B cell (primary cell): ENCODE results near the gene PHLPP1. TPM values are rescaled to one million over a fixed set of nuclear protein-coding genes. Genes with fewer than 3 reads are reported as not detected.

ENCODE experiments used
- ATAC-seq: fragments of 200-7000 bp; cut with Tn5 transposase; one replicate; pipeline ENCODE4 v1.10.0; 2021; ENCODE audit warnings: low read depth, mild to moderate bottlenecking, moderate number of reproducible peaks, moderate library complexity
- CTCF ChIA-PET: fragments of 350-600 bp; sonication (Branson Sonifier 250); formaldehyde crosslinking; loops from one replicate; lab custom pipeline; 2021; ENCODE audit warnings: antibody characterized with exemption, inconsistent platforms; lab: Charles Lee
- POLR2A ChIA-PET: fragments of 350-600 bp; sonication (Branson Sonifier 250); formaldehyde crosslinking; loops from one replicate; lab custom pipeline; 2021; ENCODE audit warnings: antibody characterized with exemption; lab: Charles Lee
- DNase-seq: peaks from one replicate; pipeline ENCODE4 v3.0.0; 2013
- H2AFZ ChIP-seq: 2 replicates; pipeline ENCODE4 v1.6.1; 2012; ENCODE audit warnings: mild to moderate bottlenecking, low read depth, low read length; ENCODE audit not compliant: insufficient read depth, poor library complexity, severe bottlenecking
- H3K27ac ChIP-seq, 2 donors: 1 replicate in 1 of 2; 2 replicates in 1 of 2; pipeline ENCODE4 v1.5.1; 2012 to 2013; ENCODE audit warnings: low read length in 2 of 2, mild to moderate bottlenecking in 2 of 2, moderate library complexity in 1 of 2
- H3K27me3 ChIP-seq, 4 experiments: fragments of 200-600 bp in 1 of 4; sonication (generic) in 1 of 4; replicated peaks in 1 of 4; 1 replicate in 2 of 4; 2 replicates in 2 of 4; pipeline versions ENCODE4 v1.6.1 to v1.7.0; 2013 to 2016; ENCODE audit warnings: low read length in 3 of 4, mild to moderate bottlenecking in 2 of 4, mixed read lengths in 1 of 4, moderate library complexity in 1 of 4; ENCODE audit not compliant: insufficient read depth in 4 of 4, control insufficient read depth in 3 of 4; ENCODE audit errors: control extremely low read depth in 1 of 4
- H3K36me3 ChIP-seq, 2 experiments: replicated peaks in 1 of 2; 1 replicate in 1 of 2; 2 replicates in 1 of 2; pipeline versions ENCODE4 v1.6.1 to v1.7.1; 2013; ENCODE audit warnings: low read length in 1 of 2; ENCODE audit not compliant: insufficient read depth in 2 of 2, control insufficient read depth in 1 of 2; ENCODE audit errors: control extremely low read depth in 1 of 2, extremely low read depth in 1 of 2
- H3K4me1 ChIP-seq, 2 donors: fragments of 200-600 bp in 1 of 2; sonication (generic) in 1 of 2; 1 replicate in 1 of 2; 2 replicates in 1 of 2; pipeline versions ENCODE4 v1.5.1 to v1.6.1; 2013 to 2017; ENCODE audit warnings: low read length in 2 of 2; ENCODE audit not compliant: control insufficient read depth in 2 of 2, insufficient read depth in 2 of 2
- H3K4me2 ChIP-seq: replicated peaks from 2 replicates; pipeline ENCODE3; 2012; ENCODE audit warnings: mild to moderate bottlenecking, low read depth, low read length; ENCODE audit not compliant: poor library complexity, severe bottlenecking
- H3K4me3 ChIP-seq, 5 experiments: fragments of 200-600 bp in 1 of 5; sonication (generic) in 1 of 5; 1 replicate in 3 of 5; 2 replicates in 2 of 5; pipeline versions ENCODE4 v1.5.1 to v1.7.0; 2011 to 2016; ENCODE audit warnings: low read length in 4 of 5, mild to moderate bottlenecking in 4 of 5, low read depth in 2 of 5, control low read depth in 1 of 5, moderate library complexity in 1 of 5; ENCODE audit not compliant: insufficient read depth in 1 of 5; ENCODE audit errors: control extremely low read depth in 1 of 5, extremely low read depth in 1 of 5
- H3K79me2 ChIP-seq: fragments of 200-600 bp; sonication (generic); one replicate; pipeline ENCODE4 v1.6.0; 2016; ENCODE audit warnings: low read length; ENCODE audit not compliant: control insufficient read depth, insufficient read depth
- H3K9ac ChIP-seq: fragments of 200-600 bp; sonication (generic); 2 replicates; pipeline ENCODE4 v1.6.1; 2017; ENCODE audit warnings: mild to moderate bottlenecking, low read length, moderate library complexity
- H3K9me3 ChIP-seq, 3 donors: one replicate each; pipeline versions ENCODE4 v1.6.1 to v1.7.1; 2013; ENCODE audit warnings: low read length in 2 of 3; ENCODE audit not compliant: control insufficient read depth in 2 of 3, insufficient read depth in 1 of 3; ENCODE audit errors: control extremely low read depth in 1 of 3
- H4K20me1 ChIP-seq: 2 replicates; pipeline ENCODE4 v1.6.0; 2012; ENCODE audit warnings: mild to moderate bottlenecking, low read length; ENCODE audit not compliant: insufficient read depth, control insufficient read depth, poor library complexity, severe bottlenecking
- H3K27ac Mint-ChIP-seq: one replicate; pipeline ENCODE4 v1.8.0; 2021; ENCODE audit warnings: mixed read lengths
- H3K27me3 Mint-ChIP-seq: one replicate; pipeline ENCODE4 v1.8.0; 2021; ENCODE audit warnings: mixed read lengths
- H3K4me1 Mint-ChIP-seq: one replicate; pipeline ENCODE4 v1.8.0; 2021; ENCODE audit warnings: mixed read lengths
- H3K4me3 Mint-ChIP-seq: one replicate; pipeline ENCODE4 v1.8.0; 2021; ENCODE audit warnings: mixed read lengths
- H3K9me3 Mint-ChIP-seq: one replicate; pipeline ENCODE4 v1.8.0; 2022; ENCODE audit warnings: mixed read lengths; ENCODE audit not compliant: insufficient read depth
- CTCF ChIP-seq: fragments of 200-600 bp; IDR thresholded peaks from one replicate; pipeline ENCODE4 v1.8.0; 2022; ENCODE audit warnings: antibody characterized with exemption, mild to moderate bottlenecking
- EZH2 ChIP-seq: IDR thresholded peaks from 2 replicates; pipeline ENCODE4 v1.6.1; 2012; ENCODE audit warnings: borderline replicate concordance, low read depth, mild to moderate bottlenecking, moderate library complexity, low read length; ENCODE audit not compliant: insufficient read depth, poor library complexity, severe bottlenecking
- WGBS: methylation state at CpG from one replicate; pipeline ENCODE4 v1.1.5; 2013; ENCODE audit warnings: missing lambda C conversion rate; ENCODE audit not compliant: insufficient coverage; 5-methylcytosine and 5-hydroxymethylcytosine counted together
- intact Hi-C: fragments of 100-400 bp; cut with micrococcal nuclease; formaldehyde crosslinking; loops from one replicate; pipeline ENCODE4 v1.10.0; 2022
- polyA plus RNA-seq: library from polyadenylated mRNA; depleted of rRNA; stranded (reverse); fragments of >200 nt; gene quantifications from 2 replicates; pipeline ENCODE4 v1.2.3, GENCODE V29; 2012
- total RNA-seq, 2 donors: library from RNA; stranded (reverse); fragments of 120-200 nt in 1 of 2; gene quantifications; 1 replicate in 1 of 2; 2 replicates in 1 of 2; pipeline versions ENCODE4 v1.2.3 to v1.2.4, GENCODE V29; 2013 to 2022

PHLPP1 gene
- total and polyA plus RNA-seq, 2 donors (not counting 1 experiment from before 2014, with no cell fraction given) = 3.0 to 20.7 TPM

GRCh38 chr18:62758591-62758990 lies 43.2 kb downstream of the PHLPP1 start:
- ChIA-PET POLR2A (no interaction called here), CTCF (no interaction called here)
- Mint-ChIP-seq H3K9me3 (no peaks in the 10 kb centered on the region), H3K4me3 (no peak overlapping the region), H3K27ac (no peak overlapping the region), H3K27me3 (no peaks in the 10 kb centered on the region), H3K4me1 (peaks cover 2% of the 10 kb centered on the region)
- Histone ChIP-seq H3K9me3 (no peaks in the 10 kb centered on the region), H3K4me1 (no peaks in the 10 kb centered on the region), H3K4me2 (no peak overlapping the region), H3K4me3 (no peak overlapping the region), H3K79me2 (peaks cover 27% of the 10 kb centered on the region), H3K9ac (no peak overlapping the region), H4K20me1 (no peaks in the 10 kb centered on the region), H3K27me3 (no peaks in the 10 kb centered on the region), H3K36me3 (no peaks in the 10 kb centered on the region), H3K27ac (no peak overlapping the region), H2AFZ (no peak overlapping the region)
- TF ChIP-seq CTCF = no peak
- no peak for TF ChIP-seq EZH2
- intact Hi-C loops = no loop called here
- WGBS = no CpG with 5 or more reads among the region's 3 CpGs
- DNase-seq (no peak), ATAC-seq (no peak)

GRCh38 chr18:62759704-62760402 lies 44.5 kb downstream of the PHLPP1 start:
- no peaks in the 10 kb centered on the region for H3K9me3 Mint-ChIP-seq
- H3K4me3 ChIP-seq = no peak overlapping the region
- no peak overlapping the region for H3K9ac ChIP-seq
- H2AFZ ChIP-seq = no peak overlapping the region
- H3K27me3 Mint-ChIP-seq = no peaks in the 10 kb centered on the region
- H3K27ac ChIP-seq = no peak overlapping the region
- no peak overlapping the region for H3K4me2 ChIP-seq
- no peaks in the 10 kb centered on the region for H4K20me1 ChIP-seq
- ChIA-PET CTCF (no interaction called here), POLR2A (no interaction called here)
- H3K79me2 ChIP-seq = peaks cover 20% of the 10 kb centered on the region
- no peaks in the 10 kb centered on the region for H3K27me3 ChIP-seq
- no peak overlapping the region for H3K27ac Mint-ChIP-seq
- DNase-seq = no peak
- 95% methylated on average over 4 of the region's 5 CpGs for WGBS
- intact Hi-C loops = no loop called here
- H3K4me1 ChIP-seq = no peaks in the 10 kb centered on the region
- peaks cover 2% of the 10 kb centered on the region for H3K4me1 Mint-ChIP-seq
- no peak for ATAC-seq
- no peak overlapping the region for H3K4me3 Mint-ChIP-seq
- H3K36me3 ChIP-seq = no peaks in the 10 kb centered on the region
- TF ChIP-seq EZH2 (no peak), CTCF (no peak)
- H3K9me3 ChIP-seq = no peaks in the 10 kb centered on the region
